Mesodermal cell (in vitro differentiated cells): Measurements from ENCODE around the gene SPRTN. TPM values are rescaled to one million over a fixed set of nuclear protein-coding genes. Genes with fewer than 3 reads are reported as not detected.
A peak's percentile ranks its signal among the peaks of the same experiment; 100 is the strongest.

Experiments
- H3K27ac ChIP-seq: 2 replicates; pipeline ENCODE4 v1.7.0; 2013; ENCODE audit warnings: mild to moderate bottlenecking, low read depth, low read length, moderate library complexity; ENCODE audit not compliant: severe bottlenecking
- H3K36me3 ChIP-seq: 2 replicates; pipeline ENCODE4 v1.7.1; 2013; ENCODE audit warnings: mild to moderate bottlenecking, low read length, moderate library complexity; ENCODE audit not compliant: control insufficient read depth, insufficient read depth
- H3K4me1 ChIP-seq: one replicate; pipeline ENCODE4 v1.7.1; 2013; ENCODE audit warnings: mild to moderate bottlenecking, low read length; ENCODE audit not compliant: insufficient read depth, control insufficient read depth, poor library complexity, severe bottlenecking
- H3K4me3 ChIP-seq: 2 replicates; pipeline ENCODE4 v1.7.0; 2013; ENCODE audit warnings: low read length, control low read depth, mild to moderate bottlenecking; ENCODE audit not compliant: insufficient read depth, poor library complexity, severe bottlenecking; ENCODE audit errors: extremely low read depth
- H3K9me3 ChIP-seq: 2 replicates; pipeline ENCODE4 v1.7.1; 2013; ENCODE audit warnings: mild to moderate bottlenecking, low read length, moderate library complexity; ENCODE audit not compliant: control insufficient read depth
- WGBS, 2 experiments: methylation state at CpG; one replicate each; pipeline ENCODE4 v1.1.5; 2013; ENCODE audit warnings: missing lambda C conversion rate in 2 of 2; ENCODE audit not compliant: insufficient coverage in 2 of 2; 5-methylcytosine and 5-hydroxymethylcytosine counted together
- polyA plus RNA-seq, 2 experiments: library from polyadenylated mRNA; stranded (reverse); fragments of 50-300 nt; gene quantifications; one replicate each; pipeline ENCODE4 v1.2.3, GENCODE V29; 2013

The SPRTN gene
- 12.3 TPM for polyA plus RNA-seq (2013, experiment 1 of 2)
- polyA plus RNA-seq (2013, experiment 2 of 2) = 10.6 TPM

- peak within 1 kb of the TSS; percentile 94 for H3K4me3 ChIP-seq
- 0% methylated on average over 30 to 32 of the region's 43 CpGs for WGBS, 2 experiments
- peak within 1 kb of the TSS; percentile 97 for H3K27ac ChIP-seq
- peaks cover 4% of the 10 kb centered on the region for H3K4me1 ChIP-seq
- H3K9me3 ChIP-seq = no peaks in the 10 kb centered on the region
- peaks cover 44% of the 10 kb centered on the region for H3K36me3 ChIP-seq
Measured at GRCh38 chr1:231338270-231339128, at the start of gene SPRTN. Gene SPRTN, plus strand, starts transcription at chr1:231338293. Its CDS starts 91 bp downstream, at chr1:231338384.

GRCh38 chr1:231295938-231296337 lies 42.2 kb upstream of the SPRTN start:
- H3K4me3 ChIP-seq = no peak overlapping the region

GRCh38 chr1:231301990-231302389 lies 36.1 kb upstream of the SPRTN start:
- no peaks in the 10 kb centered on the region for H3K36me3 ChIP-seq
- H3K9me3 ChIP-seq = no peaks in the 10 kb centered on the region
- no peaks in the 10 kb centered on the region for H3K4me1 ChIP-seq
- H3K4me3 ChIP-seq = no peak overlapping the region
- H3K27ac ChIP-seq = no peak overlapping the region
- WGBS, 2 experiments = 86 to 96% methylated on average over 2 to 3 of the region's 3 CpGs

More at GRCh38 chr1:231295938-231296337, 42.2 kb upstream of the SPRTN start:
- no peaks in the 10 kb centered on the region for H3K4me1 ChIP-seq
- WGBS, 2 experiments = 89 to 98% methylated on average over 4 of the region's 4 CpGs
- no peaks in the 10 kb centered on the region for H3K36me3 ChIP-seq
- no peak overlapping the region for H3K27ac ChIP-seq
- no peaks in the 10 kb centered on the region for H3K9me3 ChIP-seq

GRCh38 chr1:231310391-231310934 lies 27.6 kb upstream of the SPRTN start:
- 92 to 96% methylated on average over 7 to 8 of the region's 10 CpGs for WGBS, 2 experiments
- H3K36me3 ChIP-seq = no peaks in the 10 kb centered on the region
- H3K9me3 ChIP-seq = no peaks in the 10 kb centered on the region
- H3K27ac ChIP-seq = no peak overlapping the region
- no peaks in the 10 kb centered on the region for H3K4me1 ChIP-seq
- H3K4me3 ChIP-seq = no peak overlapping the region

- H3K9me3 ChIP-seq = no peaks in the 10 kb centered on the region
- WGBS, 2 experiments = 80 to 84% methylated on average over 3 to 4 of the region's 8 CpGs
- H3K4me3 ChIP-seq = no peak overlapping the region
- no peaks in the 10 kb centered on the region for H3K4me1 ChIP-seq
- H3K27ac ChIP-seq = no peak overlapping the region
- no peaks in the 10 kb centered on the region for H3K36me3 ChIP-seq
Measured at GRCh38 chr1:231311720-231312431, 26.2 kb upstream of the SPRTN start.

- Histone ChIP-seq H3K9me3 (no peaks in the 10 kb centered on the region), H3K4me3 (no peak overlapping the region), H3K27ac (no peak overlapping the region), H3K36me3 (no peaks in the 10 kb centered on the region), H3K4me1 (no peaks in the 10 kb centered on the region)
- 88 to 90% methylated on average over 2 to 5 of the region's 5 CpGs for WGBS, 2 experiments
Measured at GRCh38 chr1:231312432-231312788, 25.7 kb upstream of the SPRTN start.

- Histone ChIP-seq H3K36me3 (no peaks in the 10 kb centered on the region), H3K4me3 (no peak overlapping the region), H3K27ac (no peak overlapping the region), H3K4me1 (no peaks in the 10 kb centered on the region), H3K9me3 (no peaks in the 10 kb centered on the region)
- WGBS, 2 experiments = 87 to 93% methylated on average over 2 to 3 of the region's 4 CpGs
Measured at GRCh38 chr1:231313661-231314060, 24.4 kb upstream of the SPRTN start.

- Histone ChIP-seq H3K36me3 (no peaks in the 10 kb centered on the region), H3K4me1 (no peaks in the 10 kb centered on the region), H3K9me3 (no peaks in the 10 kb centered on the region), H3K27ac (no peak overlapping the region), H3K4me3 (no peak overlapping the region)
- WGBS, 2 experiments = 30 to 48% methylated on average over 8 to 11 of the region's 11 CpGs
Measured at GRCh38 chr1:231315887-231316286, 22.2 kb upstream of the SPRTN start.

GRCh38 chr1:231317306-231318014 lies 20.6 kb upstream of the SPRTN start:
- Histone ChIP-seq H3K4me1 (no peaks in the 10 kb centered on the region), H3K9me3 (no peaks in the 10 kb centered on the region), H3K27ac (no peak overlapping the region), H3K36me3 (no peaks in the 10 kb centered on the region), H3K4me3 (no peak overlapping the region)
- 93 to 96% methylated on average over 35 to 39 of the region's 44 CpGs for WGBS, 2 experiments

- Histone ChIP-seq H3K9me3 (no peaks in the 10 kb centered on the region), H3K4me3 (no peak overlapping the region), H3K27ac (no peak overlapping the region), H3K36me3 (no peaks in the 10 kb centered on the region), H3K4me1 (no peaks in the 10 kb centered on the region)
- WGBS, 2 experiments = 95 to 99% methylated on average over 9 to 13 of the region's 15 CpGs
Measured at GRCh38 chr1:231318015-231318355, 20.1 kb upstream of the SPRTN start.
